RWPE2 (cell line): Measurements from ENCODE around the gene EVL.

Experiments used
- ATAC-seq: fragments of 200-7000 bp; cut with Tn5 transposase; 3 replicates; pipeline ENCODE4 v1.9.1; 2021; ENCODE audit warnings: low read depth
- DNase-seq: peaks from one replicate; pipeline ENCODE4 v3.0.0-alpha.2; 2020; ENCODE audit warnings: low spot score
- H3K27ac ChIP-seq: fragments of 450-650 bp; 2 replicates; pipeline ENCODE4 v1.5.1; 2017; ENCODE audit warnings: mild to moderate bottlenecking; ENCODE audit not compliant: poor library complexity, severe bottlenecking
- H3K27me3 ChIP-seq: fragments of 250-450 bp; sonication (Bioruptor Pico); 2 replicates; pipeline ENCODE4 v1.5.1; 2021; ENCODE audit warnings: mild to moderate bottlenecking, moderate library complexity; ENCODE audit not compliant: insufficient read depth, poor library complexity, severe bottlenecking
- H3K36me3 ChIP-seq: fragments of 250-450 bp; sonication (Bioruptor Pico); 2 replicates; pipeline ENCODE4 v1.5.1; 2020; ENCODE audit warnings: low read depth, mild to moderate bottlenecking, moderate library complexity
- H3K4me1 ChIP-seq: fragments of 250-450 bp; sonication (Bioruptor Pico); 2 replicates; pipeline ENCODE4 v1.5.1; 2021; ENCODE audit warnings: mild to moderate bottlenecking, moderate library complexity; ENCODE audit not compliant: insufficient read depth, poor library complexity, severe bottlenecking
- H3K4me3 ChIP-seq: fragments of 250-450 bp; sonication (Bioruptor Pico); 2 replicates; pipeline ENCODE4 v1.5.1; 2021; ENCODE audit warnings: mild to moderate bottlenecking, moderate library complexity; ENCODE audit not compliant: severe bottlenecking
- H3K9me3 ChIP-seq: fragments of 250-450 bp; sonication (Bioruptor Pico); 2 replicates; pipeline ENCODE4 v1.5.1; 2021; ENCODE audit warnings: mild to moderate bottlenecking, moderate library complexity; ENCODE audit not compliant: severe bottlenecking
- TF ChIP-seq, protein P1 (sequence below): fragments of 450-650 bp; IDR thresholded peaks from one replicate; pipeline ENCODE4 v1.5.1; 2017; ENCODE audit warnings: mild to moderate bottlenecking, moderate library complexity; ENCODE audit not compliant: poor library complexity, severe bottlenecking

The EVL gene

DNA sequence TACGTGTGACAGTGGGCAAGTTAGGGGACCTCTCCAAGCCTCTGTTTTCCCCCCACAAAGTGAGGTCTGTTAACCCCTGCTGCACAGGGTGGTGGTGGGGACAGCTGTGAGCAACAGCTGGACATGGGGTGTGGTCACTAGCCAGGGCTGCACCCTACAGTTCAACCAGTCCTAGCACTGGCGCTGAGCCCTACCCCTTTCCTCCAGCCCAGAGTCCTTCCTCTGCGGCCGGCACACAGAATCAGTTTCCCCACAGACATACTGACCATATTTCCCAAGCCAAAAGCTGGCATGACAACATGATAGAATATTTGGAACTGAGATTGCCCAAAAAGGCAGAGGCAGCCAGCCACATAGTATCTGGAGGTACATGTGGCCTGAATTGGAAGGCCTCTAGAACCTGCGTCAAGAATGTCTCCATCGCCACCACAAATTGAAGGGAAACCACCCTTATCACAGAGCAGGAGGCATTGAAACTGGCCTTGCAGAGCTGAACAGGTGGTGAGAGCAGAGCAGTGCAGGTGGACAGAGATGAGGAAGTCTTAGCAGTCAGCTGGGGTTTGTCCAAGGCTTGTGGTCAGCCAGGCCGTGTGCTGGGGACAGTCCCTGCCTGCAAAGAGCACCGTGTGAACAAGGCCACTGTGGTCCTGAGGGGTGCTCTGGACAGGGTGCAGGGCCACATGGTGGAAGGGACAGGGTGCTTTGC lies 73.0 kb downstream of the EVL start:
- no peak for ATAC-seq
- TF ChIP-seq, protein P1, sequence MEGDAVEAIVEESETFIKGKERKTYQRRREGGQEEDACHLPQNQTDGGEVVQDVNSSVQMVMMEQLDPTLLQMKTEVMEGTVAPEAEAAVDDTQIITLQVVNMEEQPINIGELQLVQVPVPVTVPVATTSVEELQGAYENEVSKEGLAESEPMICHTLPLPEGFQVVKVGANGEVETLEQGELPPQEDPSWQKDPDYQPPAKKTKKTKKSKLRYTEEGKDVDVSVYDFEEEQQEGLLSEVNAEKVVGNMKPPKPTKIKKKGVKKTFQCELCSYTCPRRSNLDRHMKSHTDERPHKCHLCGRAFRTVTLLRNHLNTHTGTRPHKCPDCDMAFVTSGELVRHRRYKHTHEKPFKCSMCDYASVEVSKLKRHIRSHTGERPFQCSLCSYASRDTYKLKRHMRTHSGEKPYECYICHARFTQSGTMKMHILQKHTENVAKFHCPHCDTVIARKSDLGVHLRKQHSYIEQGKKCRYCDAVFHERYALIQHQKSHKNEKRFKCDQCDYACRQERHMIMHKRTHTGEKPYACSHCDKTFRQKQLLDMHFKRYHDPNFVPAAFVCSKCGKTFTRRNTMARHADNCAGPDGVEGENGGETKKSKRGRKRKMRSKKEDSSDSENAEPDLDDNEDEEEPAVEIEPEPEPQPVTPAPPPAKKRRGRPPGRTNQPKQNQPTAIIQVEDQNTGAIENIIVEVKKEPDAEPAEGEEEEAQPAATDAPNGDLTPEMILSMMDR, result no peak
- Histone ChIP-seq H3K4me3 (no peak overlapping the region), H3K27ac (no peak overlapping the region), H3K27me3 (no peaks in the 10 kb centered on the region), H3K4me1 (no peaks in the 10 kb centered on the region), H3K36me3 (peaks cover 3% of the 10 kb centered on the region; the same call in 1 of the 2 replicates), H3K9me3 (no peaks in the 10 kb centered on the region)
- DNase-seq, result no peak

DNA sequence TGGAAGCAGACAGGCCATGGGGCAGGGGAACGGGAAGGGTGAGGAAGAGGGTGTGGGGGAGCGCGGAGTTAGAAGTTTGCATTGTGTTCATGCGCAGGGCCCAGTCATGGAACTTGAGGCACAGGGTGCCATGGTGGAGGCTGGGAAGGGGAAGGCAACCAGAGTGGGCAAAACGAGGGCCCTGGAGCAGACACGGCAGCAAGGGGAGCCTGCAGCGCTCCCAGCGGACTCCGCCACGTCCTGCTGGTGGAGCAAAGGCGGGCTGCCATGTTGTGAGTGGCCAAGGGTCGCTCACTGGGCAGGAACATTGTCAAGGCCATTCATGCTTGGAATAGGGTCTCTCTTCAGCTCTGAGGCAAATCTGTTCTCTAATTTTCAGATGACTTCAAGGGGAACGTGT lies 73.7 kb downstream of the EVL start:
- no peak overlapping the region for H3K4me3 ChIP-seq
- no peak for ATAC-seq
- DNase-seq, result no peak
- H3K4me1 ChIP-seq, result no peaks in the 10 kb centered on the region
- TF ChIP-seq, protein P1, result no peak
- H3K27me3 ChIP-seq, result no peaks in the 10 kb centered on the region
- H3K27ac ChIP-seq, result no peak overlapping the region
- no peaks in the 10 kb centered on the region for H3K9me3 ChIP-seq
- H3K36me3 ChIP-seq, result no peaks in the 10 kb centered on the region; the same call in 1 of the 2 replicates

DNA sequence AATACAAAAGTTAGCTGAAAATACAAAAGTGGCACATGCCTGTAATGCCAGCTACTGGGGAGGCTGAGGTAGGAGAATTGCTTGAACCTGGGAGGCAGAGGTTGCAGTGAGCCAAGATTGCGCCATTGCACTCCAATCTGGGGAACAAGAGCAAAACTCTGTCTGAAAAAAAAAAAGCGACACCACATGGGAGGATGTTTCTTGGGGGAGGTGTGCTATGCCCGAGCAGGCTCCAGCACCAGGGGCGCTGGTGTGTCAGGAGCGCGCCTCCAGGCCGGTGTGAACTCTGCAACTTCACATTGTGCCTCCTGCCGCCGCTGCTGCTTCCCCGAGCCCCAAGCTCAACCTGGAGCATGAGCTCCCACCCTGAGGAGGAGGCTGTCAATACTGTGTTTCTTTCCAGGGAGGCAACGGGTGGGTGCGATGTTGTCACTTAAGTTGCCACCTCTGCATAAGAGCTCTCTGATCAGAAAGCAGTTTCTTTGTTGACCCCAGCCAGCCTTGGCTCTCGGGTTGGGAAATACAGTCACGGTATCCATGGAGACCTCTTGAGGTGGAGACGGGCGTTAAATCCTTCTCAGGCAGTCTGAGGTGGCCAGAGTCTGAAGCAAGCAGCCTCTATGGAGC lies 75.3 kb downstream of the EVL start:
- Histone ChIP-seq H3K36me3 (no peaks in the 10 kb centered on the region), H3K27me3 (no peaks in the 10 kb centered on the region), H3K4me3 (no peak overlapping the region), H3K4me1 (no peaks in the 10 kb centered on the region), H3K9me3 (no peaks in the 10 kb centered on the region), H3K27ac (no peak overlapping the region)
- ATAC-seq (no peak), DNase-seq (no peak)
- TF ChIP-seq, protein P1, result no peak

DNA sequence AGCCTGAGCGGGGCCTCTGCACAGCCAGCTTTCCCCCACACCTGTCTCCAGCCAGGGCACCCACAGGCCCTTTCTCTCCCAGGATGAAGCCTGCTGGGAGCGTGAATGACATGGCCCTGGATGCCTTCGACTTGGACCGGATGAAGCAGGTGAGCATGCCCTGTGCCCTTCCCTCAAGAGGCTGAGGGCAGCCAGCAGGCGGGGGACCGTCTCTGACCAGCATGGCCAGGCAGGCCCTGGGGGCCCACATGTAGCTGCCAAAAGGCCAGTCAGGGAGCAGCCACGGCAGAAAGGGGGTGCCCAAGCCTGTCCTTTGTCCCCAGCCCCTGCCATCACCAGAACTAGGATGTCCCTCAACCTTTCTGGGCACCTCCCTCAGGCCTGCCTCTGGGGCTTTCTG lies 75.9 kb downstream of the EVL start:
- no peaks in the 10 kb centered on the region for H3K36me3 ChIP-seq
- no peaks in the 10 kb centered on the region for H3K4me1 ChIP-seq
- H3K27me3 ChIP-seq, result no peaks in the 10 kb centered on the region
- no peak for DNase-seq
- ATAC-seq, result no peak
- no peak overlapping the region for H3K4me3 ChIP-seq
- TF ChIP-seq, protein P1, result no peak
- no peaks in the 10 kb centered on the region for H3K9me3 ChIP-seq
- no peak overlapping the region for H3K27ac ChIP-seq
